ENCODE measurements around the gene ZSCAN10. TPM values are rescaled to one million over a fixed set of nuclear protein-coding genes. Genes with fewer than 3 reads are reported as not detected.
"Not testable (repeated sequence)": the region's sequence is repeated elsewhere in the genome, so short reads cannot be mapped to it uniquely, and the experiment has no call there.

Gene ZSCAN10
- total and polyA plus RNA-seq, 10 donors, result 0.02 to 0.85 (median 0.06) TPM; not detected in 7

DNA sequence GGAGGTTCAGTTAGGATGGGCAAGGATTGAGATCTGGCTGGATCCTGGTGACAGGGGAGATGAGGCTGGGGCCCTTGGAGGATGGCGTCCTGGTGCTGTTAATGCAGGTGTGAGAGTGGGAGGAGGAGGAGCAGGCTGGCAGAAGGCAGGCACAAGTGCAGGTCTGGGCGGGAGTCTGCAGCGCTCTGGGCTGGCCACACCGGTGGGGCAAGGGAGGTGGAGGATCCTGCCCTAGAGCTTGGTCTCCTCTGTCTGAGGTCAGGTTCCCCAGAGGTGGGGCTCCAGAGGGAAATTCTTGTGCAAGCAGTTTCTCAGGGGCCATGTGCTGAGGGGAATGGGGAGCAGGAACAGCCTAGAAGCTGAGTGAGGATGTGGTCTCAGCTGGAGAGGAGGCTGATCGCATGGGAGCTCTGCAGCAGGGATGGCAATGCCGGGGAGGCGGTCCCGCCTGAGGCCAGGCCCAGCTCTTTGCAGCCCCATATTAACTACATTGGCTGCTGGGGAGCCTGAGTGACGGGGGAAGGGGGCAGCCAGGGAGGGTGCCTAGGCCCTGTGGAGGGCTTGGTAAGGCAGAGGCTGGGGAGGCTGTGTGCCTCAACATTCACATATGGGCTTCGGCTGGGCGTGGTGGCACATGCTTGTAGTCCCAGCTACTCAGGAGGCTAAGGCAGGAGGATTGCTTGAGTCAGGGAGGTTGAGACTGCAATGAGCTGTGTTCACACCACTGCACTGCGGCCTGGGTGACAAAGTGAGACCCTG is 46.3 kb downstream of the ZSCAN10 start:
- H3K27ac ChIP-seq, result peak overlapping the region in 7 of 8 donors; percentile 46 to 95 (median 73)
- intact Hi-C loops (cut with DNase I; ENCODE audit: low total_unique reads), result loop anchor here (10.0 kb wide), 1 partner anchor 112 kb away; no protein-coding TSS in a partner anchor
- WGBS, 5 donors, result 65 to 80% (median 74%) methylated on average over 7 to 11 of the region's 12 CpGs
- not testable (repeated sequence) for DNase-seq, H3K9me3 ChIP-seq
- peak in 2 of 3 donors; percentile 9 to 64 for TF ChIP-seq POLR2AphosphoS5 (IDR thresholded peaks at IDR 0.05)
- H3K27me3 ChIP-seq (replicated peaks in 1 of 7), result peaks cover 0 to 28% (median 4%) of the 10 kb centered on the region in 7 donors
- peaks cover 0 to 41% (median 0%) of the 10 kb centered on the region in 6 donors for H3K36me3 ChIP-seq
- peak overlapping the region in 1 of 8 donors; percentile 84 for H3K4me3 ChIP-seq
- H3K4me1 ChIP-seq, result peaks cover 9 to 85% (median 31%) of the 10 kb centered on the region in 6 donors

DNA sequence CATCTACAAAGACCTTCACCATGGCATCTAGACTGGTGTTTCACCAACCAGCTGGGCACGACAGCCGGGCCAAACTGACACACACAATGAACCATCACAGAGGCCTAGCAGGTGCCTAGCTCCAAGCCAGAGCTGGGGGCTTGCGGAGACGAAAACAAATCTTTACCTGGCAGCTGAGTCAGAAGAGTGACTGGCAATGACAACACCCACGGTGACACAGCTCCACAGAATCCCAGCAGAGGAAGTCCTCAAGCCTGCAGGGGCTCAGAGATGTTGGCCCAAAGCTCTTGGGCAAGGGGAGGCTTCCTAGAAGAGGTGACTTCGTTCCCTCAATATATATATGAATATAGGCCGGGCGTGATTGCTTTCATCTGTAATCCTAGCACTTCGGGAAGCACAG is 47.6 kb downstream of the ZSCAN10 start:
- DNase-seq, result no peak
- peaks cover 0 to 40% (median 16%) of the 10 kb centered on the region in 7 donors for H3K27me3 ChIP-seq (replicated peaks in 1 of 7)
- TF ChIP-seq, protein P1, sequence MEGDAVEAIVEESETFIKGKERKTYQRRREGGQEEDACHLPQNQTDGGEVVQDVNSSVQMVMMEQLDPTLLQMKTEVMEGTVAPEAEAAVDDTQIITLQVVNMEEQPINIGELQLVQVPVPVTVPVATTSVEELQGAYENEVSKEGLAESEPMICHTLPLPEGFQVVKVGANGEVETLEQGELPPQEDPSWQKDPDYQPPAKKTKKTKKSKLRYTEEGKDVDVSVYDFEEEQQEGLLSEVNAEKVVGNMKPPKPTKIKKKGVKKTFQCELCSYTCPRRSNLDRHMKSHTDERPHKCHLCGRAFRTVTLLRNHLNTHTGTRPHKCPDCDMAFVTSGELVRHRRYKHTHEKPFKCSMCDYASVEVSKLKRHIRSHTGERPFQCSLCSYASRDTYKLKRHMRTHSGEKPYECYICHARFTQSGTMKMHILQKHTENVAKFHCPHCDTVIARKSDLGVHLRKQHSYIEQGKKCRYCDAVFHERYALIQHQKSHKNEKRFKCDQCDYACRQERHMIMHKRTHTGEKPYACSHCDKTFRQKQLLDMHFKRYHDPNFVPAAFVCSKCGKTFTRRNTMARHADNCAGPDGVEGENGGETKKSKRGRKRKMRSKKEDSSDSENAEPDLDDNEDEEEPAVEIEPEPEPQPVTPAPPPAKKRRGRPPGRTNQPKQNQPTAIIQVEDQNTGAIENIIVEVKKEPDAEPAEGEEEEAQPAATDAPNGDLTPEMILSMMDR (IDR thresholded peaks at IDR 0.05 in 8 of 11, conservative IDR thresholded peaks at IDR 0.05 in 3 of 11), result no peak
- TF ChIP-seq POLR2AphosphoS5 (IDR thresholded peaks at IDR 0.05) (peak; percentile 50 to 77 (median 57)), POLR2A (IDR thresholded peaks at IDR 0.05) (no peak)
- H3K36me3 ChIP-seq, result peaks cover 0 to 28% (median 0%) of the 10 kb centered on the region in 6 donors
- peak overlapping the region in 1 of 8 donors; percentile 84 for H3K4me3 ChIP-seq
- WGBS, 5 donors, result 50 to 80% (median 57%) methylated on average over 9 of the region's 9 CpGs
- intact Hi-C loops (cut with DNase I; ENCODE audit: low total_unique reads), result loop anchor here (10.0 kb wide), 1 partner anchor 113 kb away; no protein-coding TSS in a partner anchor
- peaks cover 10 to 83% (median 28%) of the 10 kb centered on the region in 6 donors for H3K4me1 ChIP-seq
- peak overlapping the region in 7 of 8 donors; percentile 51 to 95 (median 81) for H3K27ac ChIP-seq
- no peaks in the 10 kb centered on the region for H3K9me3 ChIP-seq

DNA sequence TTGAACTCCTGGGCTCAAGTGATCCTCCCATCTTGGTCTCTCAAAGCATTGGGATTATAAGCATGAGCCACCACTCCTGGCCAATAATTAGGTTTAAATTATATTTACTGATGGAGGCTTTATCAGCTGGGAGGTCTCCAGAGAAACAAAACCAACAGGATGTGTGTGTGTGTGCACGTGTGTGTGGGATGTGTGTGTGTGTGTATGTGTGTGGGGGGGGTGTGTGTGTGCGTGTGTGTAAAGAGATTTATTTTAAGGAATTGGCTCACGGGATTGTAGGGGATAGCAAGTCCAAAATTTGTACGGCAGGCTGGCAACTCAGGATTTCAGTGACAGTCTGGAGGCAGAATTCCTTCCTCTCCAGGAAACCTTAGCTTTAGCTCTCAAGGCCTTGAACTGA is 48.1 kb downstream of the ZSCAN10 start:
- Histone ChIP-seq H3K4me3 (peak overlapping the region in 3 of 8 donors; percentile 26 to 84 (median 63)), H3K27me3 (replicated peaks in 1 of 7) (peaks cover 0 to 45% (median 21%) of the 10 kb centered on the region in 7 donors), H3K36me3 (peaks cover 0 to 24% (median 0%) of the 10 kb centered on the region in 6 donors), H3K9me3 (no peaks in the 10 kb centered on the region), H3K27ac (peak overlapping the region in 7 of 8 donors; percentile 53 to 95 (median 81)), H3K4me1 (peaks cover 15 to 83% (median 29%) of the 10 kb centered on the region in 6 donors)
- DNase-seq, result no peak
- intact Hi-C loops (cut with DNase I; ENCODE audit: low total_unique reads), result loop anchor here (10.0 kb wide), 1 partner anchor 114 kb away; no protein-coding TSS in a partner anchor
- WGBS, 5 donors, result 20 to 39% (median 23%) methylated on average over 4 of the region's 4 CpGs
- TF ChIP-seq POLR2A (IDR thresholded peaks at IDR 0.05) (no peak), POLR2AphosphoS5 (IDR thresholded peaks at IDR 0.05) (no peak)
- TF ChIP-seq, protein P1 (IDR thresholded peaks at IDR 0.05 in 8 of 11, conservative IDR thresholded peaks at IDR 0.05 in 3 of 11), result no peak

- Histone ChIP-seq H3K4me3 (peak overlapping the region in 3 of 8 donors; percentile 26 to 84 (median 63)), H3K4me1 (peaks cover 20 to 83% (median 31%) of the 10 kb centered on the region in 6 donors), H3K9me3 (no peaks in the 10 kb centered on the region), H3K36me3 (peaks cover 0 to 24% (median 0%) of the 10 kb centered on the region in 6 donors), H3K27ac (peak overlapping the region in 7 of 8 donors; percentile 51 to 95 (median 81)), H3K27me3 (replicated peaks in 1 of 7) (peaks cover 0 to 50% (median 26%) of the 10 kb centered on the region in 7 donors)
- TF ChIP-seq POLR2AphosphoS5 (IDR thresholded peaks at IDR 0.05), result no peak
- TF ChIP-seq POLR2A (IDR thresholded peaks at IDR 0.05), result no peak
- TF ChIP-seq, protein P1 (IDR thresholded peaks at IDR 0.05 in 8 of 11, conservative IDR thresholded peaks at IDR 0.05 in 3 of 11), result no peak
- intact Hi-C loops (cut with DNase I; ENCODE audit: low total_unique reads), result loop anchor here (10.0 kb wide), 1 partner anchor 114 kb away; no protein-coding TSS in a partner anchor
- DNase-seq, result no peak
- WGBS, 5 donors, result 67 to 73% (median 71%) methylated on average over 5 of the region's 5 CpGs
Measured at GRCh38 chr16:3050487-3050886, 48.6 kb downstream of the ZSCAN10 start.

Data from spleen (tissue), 11 donors.